Measurements from ENCODE around the gene ACOT12. TPM values are rescaled to one million over a fixed set of nuclear protein-coding genes. Genes with fewer than 3 reads are reported as not detected.
A peak's percentile ranks its signal among the peaks of the same experiment; 100 is the strongest.
"Not testable (repeated sequence)": the region's sequence is repeated elsewhere in the genome, so short reads cannot be mapped to it uniquely, and the experiment has no call there.

The ACOT12 gene
- not detected for polyA plus RNA-seq (ENCODE audit: insufficient read length)

- no peak for DNase-seq
Measured at GRCh38 chr5:81393783-81394718, at the start of gene ACOT12. Gene ACOT12 (minus strand): TSS chr5:81394134. CDS start chr5:81394114, 20 bp downstream.

- DNase-seq = no peak
Measured at GRCh38 chr5:81435023-81435422, 41.1 kb upstream of the ACOT12 start.

GRCh38 chr5:81429985-81430384, 36.1 kb upstream of the ACOT12 start:
- DNase-seq = no peak

GRCh38 chr5:81429363-81429762, 35.4 kb upstream of the ACOT12 start:
- no peak for DNase-seq

GRCh38 chr5:81428861-81429260, 34.9 kb upstream of the ACOT12 start:
- no peak for DNase-seq

DNA sequence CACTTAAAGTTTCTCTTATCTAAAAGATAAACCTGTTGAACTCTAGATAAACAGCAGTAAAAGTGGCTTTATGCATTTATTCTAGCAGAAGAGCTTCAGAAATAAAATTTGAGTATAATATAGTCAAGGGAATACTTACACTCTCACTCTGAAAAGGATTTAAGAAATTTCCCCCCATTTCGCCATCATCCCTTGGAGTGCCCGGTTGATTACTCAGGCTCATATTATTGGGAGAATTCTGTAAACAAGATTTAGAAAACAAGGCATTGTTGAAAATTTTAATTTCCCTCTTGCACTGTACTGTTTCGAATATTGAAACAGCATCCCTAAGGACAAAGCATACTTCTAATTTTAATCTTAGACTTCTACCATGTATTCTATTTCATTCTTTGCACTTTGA, 34.5 kb upstream of the ACOT12 start:
- no peak for DNase-seq

DNA sequence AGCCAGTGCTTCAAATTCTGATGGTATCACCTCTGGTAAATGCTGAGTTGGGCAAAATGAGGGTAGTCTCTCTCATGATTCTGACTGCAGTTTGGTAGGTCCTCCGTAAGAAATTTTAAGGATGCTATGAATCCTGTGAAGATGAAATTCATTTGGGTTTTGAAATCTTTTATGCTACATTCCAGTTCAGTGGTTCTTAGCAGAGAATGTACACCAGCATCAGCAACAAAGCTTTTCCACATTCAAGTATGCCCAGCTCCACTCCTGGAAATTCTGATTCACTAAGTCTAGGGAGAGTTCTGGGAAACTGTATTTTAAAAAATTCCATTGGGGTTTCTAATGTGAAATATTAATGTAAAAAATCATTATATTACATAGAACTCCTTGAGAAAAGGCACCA, 33.6 kb upstream of the ACOT12 start:
- no peak for DNase-seq

GRCh38 chr5:81426359-81427030, 32.6 kb upstream of the ACOT12 start:
- DNase-seq = no peak

DNA sequence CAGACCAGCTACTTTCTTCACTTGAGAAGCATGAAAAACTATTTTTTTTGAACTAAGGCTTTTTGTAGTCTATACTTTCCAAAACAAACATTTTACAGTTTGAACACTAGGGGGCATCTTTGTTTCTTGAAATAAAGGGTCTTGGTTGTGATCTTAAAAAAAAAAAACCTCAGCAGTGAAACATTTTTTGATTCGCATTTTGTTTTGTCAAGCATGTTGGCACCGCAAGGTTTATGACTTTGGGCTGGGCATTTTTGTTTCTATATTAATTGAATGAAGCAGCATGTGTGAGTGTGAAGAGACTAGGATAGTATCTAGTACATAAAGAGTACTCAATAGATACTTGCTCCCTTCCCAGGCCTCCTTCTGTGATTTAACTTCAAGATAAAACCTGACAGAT, 31.6 kb upstream of the ACOT12 start:
- peak; percentile 20 for DNase-seq

DNA sequence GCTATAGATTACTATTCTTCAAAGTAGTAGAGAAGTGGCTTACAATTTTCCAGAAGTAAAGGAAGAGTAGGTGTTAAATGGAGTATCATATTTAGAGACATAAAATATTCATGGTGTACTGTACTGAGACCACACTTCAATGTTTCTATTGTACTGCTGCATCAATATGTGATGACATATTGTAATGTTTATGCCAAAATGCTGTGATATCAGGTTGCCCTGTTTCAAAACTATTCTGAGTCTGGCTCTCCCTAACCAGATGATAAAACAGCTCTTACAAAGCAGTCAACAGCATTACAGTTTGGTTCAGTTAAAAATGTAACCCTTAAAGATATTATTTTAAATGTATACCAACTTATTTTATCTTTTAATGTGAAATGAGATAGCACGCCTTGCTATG, 30.8 kb upstream of the ACOT12 start:
- no peak for DNase-seq

DNA sequence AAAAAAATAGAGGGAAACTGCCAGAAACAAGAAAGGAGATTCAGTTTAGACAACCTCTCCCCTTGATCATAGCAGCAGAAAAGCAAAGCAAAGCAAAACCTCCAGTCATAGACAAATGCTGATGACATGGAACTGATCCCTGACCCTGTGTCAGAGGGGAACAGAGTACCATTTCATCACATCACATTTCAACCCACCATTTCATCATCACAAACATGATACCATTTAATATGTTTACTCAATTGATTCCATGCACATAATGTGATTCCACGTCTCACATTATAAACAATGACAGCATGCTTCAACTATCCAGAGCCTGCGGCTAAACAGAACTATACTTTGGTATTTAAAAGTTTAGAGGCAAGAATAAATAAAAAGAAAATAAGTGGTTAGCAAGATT, 28.7 kb upstream of the ACOT12 start:
- DNase-seq = no peak

DNA sequence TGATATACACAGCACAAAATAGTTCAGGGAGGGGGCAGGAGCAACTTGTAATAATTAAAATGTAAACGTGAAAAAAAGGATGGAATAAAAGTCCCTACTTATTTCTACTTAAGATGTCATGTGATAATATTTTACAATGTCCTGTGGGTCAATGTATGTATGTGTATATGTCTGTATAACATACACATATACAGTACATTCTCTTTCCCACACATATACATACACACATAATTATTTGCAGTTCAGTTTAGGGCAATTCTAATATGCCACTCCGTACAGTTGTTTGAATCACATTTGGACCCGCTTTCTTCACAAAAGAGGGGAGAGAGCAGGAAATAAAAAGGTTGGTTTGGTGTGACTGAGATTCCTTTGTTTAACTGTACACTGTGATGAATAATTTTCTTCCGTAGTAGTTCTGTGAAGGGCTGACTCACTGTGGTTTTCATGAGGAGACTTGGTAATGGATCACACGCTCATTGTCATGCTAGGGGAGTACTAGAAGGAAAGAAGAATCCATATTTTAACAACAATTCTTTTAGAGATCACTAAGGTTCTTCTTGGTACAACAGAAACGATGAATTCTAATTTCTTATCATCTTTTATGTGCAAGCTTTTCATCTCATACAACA, 26.2 kb upstream of the ACOT12 start:
- DNase-seq = no peak

DNA sequence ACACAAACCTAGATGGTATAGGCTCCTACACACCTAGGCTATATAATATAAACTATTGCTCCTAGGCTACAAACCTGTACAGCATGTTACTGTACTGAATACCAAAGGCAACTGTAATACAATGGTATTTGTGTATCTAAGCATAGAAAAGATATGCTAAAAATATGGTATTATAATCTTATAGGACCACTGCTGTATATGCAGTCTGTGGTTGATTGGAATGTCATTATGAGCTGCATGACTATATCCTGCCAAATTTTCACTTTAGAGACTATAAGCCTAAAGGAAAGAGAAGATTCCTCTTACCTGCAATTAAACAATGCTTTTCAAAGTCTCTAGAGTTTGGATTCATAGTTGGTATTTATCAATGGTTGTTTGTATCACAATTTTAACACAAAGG, 24.7 kb upstream of the ACOT12 start:
- DNase-seq = no peak

GRCh38 chr5:81417052-81417451, 23.1 kb upstream of the ACOT12 start:
- DNase-seq = no peak

GRCh38 chr5:81409896-81410295, 16.0 kb upstream of the ACOT12 start:
- DNase-seq = no peak

DNA sequence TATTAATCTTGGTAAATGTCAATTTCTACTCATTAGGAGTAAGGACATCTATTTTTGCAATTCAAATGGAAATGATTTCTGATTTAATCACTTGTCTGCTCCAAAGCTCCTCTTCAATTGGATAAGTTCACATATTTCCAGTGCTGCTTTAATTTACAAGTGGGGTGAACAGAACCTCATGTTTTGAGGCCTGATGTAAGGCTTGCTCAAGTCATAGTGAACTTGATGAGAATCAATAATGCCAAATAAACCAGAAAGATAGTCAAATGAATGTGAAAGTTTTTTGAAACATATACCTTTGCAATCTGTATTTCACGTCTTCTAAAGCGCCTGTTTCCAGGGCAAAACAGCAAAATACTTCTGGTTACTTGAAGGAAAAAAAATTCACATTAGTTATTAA, 15.4 kb upstream of the ACOT12 start:
- DNase-seq = no peak

DNA sequence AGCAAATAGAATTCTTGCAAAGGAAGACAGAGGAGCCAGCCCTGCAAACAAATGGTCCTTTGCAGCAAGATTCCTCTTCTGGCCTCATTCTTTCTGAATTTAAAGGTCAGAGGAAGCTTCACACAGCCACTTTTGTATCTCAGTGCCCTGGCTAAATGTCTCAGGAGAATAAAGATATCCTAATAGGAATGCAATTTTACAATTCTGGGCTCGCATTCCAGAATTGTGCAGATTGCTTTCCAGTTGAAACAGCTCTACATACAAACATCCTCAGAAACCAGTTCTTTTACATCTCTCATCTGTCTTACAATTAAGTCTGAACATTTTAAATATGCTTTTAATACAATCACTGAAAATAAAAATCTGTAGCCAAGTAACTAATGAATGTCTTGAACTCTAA, 14.6 kb upstream of the ACOT12 start:
- no peak for DNase-seq

DNA sequence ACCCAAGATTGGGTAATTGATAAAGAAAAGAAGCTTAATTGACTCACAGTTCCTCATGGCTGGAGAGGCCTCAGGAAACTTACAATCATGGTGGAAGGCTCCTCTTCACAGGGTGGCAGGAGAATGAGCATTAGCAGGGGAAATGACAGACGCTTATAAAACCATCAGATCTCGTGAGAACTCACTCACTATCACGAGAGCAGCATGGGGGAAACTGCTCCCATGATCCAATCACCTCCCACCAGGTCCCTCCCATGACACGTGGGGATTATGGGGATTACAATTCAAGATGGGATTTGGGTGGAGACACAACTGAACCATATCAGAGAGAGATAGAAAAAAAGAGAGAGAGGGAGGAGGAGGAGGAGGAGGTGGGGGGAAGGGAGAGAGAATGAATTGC, 13.9 kb upstream of the ACOT12 start:
- not testable (repeated sequence) for DNase-seq

DNA sequence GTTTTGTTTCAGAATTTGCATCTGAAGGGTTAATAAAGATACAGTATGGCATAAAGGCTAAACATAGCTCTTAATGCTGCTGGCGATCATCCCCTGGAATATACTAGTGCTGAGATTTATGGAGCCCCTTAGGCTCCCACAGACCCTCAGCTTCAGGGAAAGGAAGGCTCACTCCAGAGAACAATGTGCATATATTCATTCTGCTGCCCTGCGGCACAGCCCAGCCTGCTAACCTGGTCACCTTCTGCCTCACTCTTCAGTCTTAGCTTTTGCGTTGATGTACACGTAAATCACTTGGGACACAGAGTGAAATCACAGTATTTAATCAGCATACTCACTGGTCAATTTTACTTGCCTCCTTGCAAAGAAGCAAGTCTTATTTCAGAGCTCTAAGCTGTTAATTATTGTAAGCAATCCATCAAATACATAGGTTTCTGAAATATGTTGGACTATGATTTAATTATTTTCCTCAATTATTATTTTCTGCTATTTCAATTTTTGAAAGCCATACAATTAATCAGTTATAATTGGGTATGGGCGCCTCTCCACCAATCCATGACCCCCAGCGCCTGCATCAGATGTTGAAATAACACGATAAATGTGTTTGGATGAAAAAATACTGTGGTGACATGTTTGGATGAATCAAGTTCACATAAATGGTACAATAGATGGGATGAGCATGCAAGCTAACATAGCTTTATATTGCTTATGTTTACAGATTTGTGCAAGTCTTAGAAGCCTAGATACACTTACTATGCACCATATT, 11.4 kb upstream of the ACOT12 start:
- DNase-seq = no peak

DNA sequence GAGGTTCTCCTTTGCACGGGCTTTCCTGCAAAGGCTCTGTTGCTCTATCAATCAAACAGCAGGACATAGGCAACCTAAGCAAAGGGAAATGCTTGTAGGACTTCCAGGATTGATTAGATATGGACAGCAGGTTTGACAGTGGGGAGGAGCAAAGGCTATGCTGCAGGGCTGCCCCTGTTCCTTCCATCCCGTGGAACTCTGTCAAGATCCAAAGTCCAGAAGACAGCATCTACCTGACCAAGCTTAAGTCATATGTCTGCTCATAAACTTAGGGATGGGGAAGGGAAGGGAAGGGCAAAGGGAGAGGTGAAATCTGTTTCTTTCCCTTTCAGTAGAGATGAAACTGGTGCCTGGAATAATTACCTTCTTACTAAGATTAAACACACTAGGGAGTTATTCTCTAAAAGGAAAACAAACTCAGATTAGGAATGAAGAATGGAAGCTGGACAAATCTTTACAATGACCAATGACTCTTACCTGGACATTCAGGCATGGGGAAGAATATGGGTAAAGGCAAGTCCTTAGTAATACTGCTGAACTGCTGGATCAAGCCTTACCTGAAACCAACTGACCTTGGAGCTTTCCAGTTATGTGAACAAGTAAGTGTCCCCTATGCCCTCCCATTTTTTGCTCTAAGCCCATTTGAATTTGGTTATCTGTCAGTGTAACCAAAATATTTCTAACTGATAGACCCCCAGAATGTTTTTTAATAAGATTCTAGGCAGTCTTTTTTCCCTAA, 8.4 kb upstream of the ACOT12 start:
- DNase-seq = no peak

DNA sequence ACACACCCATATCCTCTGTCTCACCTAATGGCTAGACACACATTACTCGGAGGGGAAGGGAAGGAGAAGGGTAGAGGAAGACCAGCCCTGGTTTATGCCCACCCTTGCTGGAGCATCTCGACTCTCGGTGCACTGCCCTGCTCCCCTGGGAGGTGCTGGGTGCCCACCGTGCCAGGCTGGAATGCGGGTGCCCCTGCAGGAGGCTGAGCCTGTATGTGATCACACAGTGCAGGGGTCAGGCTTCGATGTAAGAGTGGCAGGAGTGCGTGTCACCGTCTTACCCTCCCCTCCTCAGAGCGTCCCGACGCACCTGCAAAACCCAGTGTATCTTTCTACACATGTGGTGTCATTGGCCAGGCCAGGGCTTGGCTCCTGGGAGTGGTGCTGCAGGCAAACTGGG, 7.3 kb upstream of the ACOT12 start:
- DNase-seq = no peak

GRCh38 chr5:81400375-81400774, 6.4 kb upstream of the ACOT12 start:
- DNase-seq = no peak
